ENCODE results near the gene YRDC. TPM values are rescaled to one million over a fixed set of nuclear protein-coding genes. Genes with fewer than 3 reads are reported as not detected.

Gene YRDC
- total and polyA plus RNA-seq, 2 of the 13 experiments (the other 11 are each of a cell fraction or from before 2014, with no cell fraction given), result 27.5 to 29.2 TPM

DNA sequence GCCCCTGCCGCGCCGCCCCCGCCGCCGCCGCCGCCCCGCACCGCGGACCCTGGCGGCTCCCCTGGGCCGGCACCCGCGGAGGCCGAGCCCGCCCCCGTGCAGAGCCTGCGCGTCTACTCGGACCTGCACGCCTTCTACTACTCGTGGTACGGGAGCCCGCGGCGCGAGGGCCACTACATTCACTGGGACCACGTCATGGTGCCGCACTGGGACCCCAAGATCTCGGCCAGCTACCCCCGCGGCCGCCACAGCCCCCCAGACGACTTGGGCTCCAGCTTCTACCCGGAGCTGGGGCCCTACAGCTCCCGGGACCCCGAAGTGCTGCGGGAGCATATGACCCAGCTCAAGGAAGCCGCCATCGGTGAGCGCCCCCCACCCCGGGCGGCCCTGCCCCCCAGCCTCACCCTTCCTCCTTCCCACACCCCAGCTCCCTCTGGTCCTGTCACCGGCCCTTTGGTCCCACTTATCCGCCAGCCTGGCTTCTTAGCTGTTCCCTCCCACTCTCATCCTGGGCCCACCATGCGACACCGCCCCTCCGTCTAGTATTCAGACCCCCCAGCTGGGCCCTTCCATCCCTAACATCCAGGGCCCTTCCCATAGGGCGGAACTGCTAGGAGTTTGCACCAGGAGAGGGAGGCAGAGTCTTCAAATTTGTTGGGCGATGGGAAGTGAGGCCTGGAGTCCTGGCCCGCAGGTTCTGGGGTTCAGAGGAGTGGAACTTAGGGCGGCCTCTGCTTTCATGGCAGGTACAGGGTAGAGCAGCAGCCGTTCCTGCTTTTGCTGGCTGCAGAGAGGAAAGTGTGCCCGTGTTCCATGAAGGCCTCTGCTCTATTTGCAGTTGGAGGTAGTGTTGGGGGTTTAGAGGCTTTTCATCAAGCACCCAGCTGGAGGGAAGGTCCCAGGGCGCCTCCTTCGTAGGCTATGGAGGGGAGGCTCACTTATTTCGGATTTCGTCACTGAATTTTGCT is 13.4 kb downstream of the YRDC start (continued):
- TF ChIP-seq SAP130 (CRISPR knock-in tag; IDR thresholded peaks at IDR 0.05; ENCODE audit: low read depth), result peak; percentile 33; the same call in 1 of the 2 replicates
- no peak for TF ChIP-seq TOPORS (CRISPR knock-in tag; IDR thresholded peaks at IDR 0.05)
- TF ChIP-seq DNMT3B (CRISPR knock-in tag; conservative IDR thresholded peaks at IDR 0.05), result no peak
- TF ChIP-seq, protein P1, sequence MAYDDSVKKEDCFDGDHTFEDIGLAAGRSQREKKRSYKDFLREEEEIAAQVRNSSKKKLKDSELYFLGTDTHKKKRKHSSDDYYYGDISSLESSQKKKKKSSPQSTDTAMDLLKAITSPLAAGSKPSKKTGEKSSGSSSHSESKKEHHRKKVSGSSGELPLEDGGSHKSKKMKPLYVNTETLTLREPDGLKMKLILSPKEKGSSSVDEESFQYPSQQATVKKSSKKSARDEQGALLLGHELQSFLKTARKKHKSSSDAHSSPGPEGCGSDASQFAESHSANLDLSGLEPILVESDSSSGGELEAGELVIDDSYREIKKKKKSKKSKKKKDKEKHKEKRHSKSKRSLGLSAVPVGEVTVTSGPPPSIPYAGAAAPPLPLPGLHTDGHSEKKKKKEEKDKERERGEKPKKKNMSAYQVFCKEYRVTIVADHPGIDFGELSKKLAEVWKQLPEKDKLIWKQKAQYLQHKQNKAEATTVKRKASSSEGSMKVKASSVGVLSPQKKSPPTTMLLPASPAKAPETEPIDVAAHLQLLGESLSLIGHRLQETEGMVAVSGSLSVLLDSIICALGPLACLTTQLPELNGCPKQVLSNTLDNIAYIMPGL (CRISPR knock-in tag; IDR thresholded peaks at IDR 0.05; ENCODE audit: borderline replicate concordance in 1 of 2, low read depth in 1 of 2), result peak in 1 of 2 experiments; percentile 60; a peak in 1 of 4 replicates
- no peak for TF ChIP-seq SRY (CRISPR knock-in tag; IDR thresholded peaks at IDR 0.05)
- TF ChIP-seq STAG1 (CRISPR knock-in tag; IDR thresholded peaks at IDR 0.05), result peak; percentile 59
- TF ChIP-seq KDM5B (CRISPR knock-in tag; IDR thresholded peaks at IDR 0.05; ENCODE audit: borderline replicate concordance), result peak; percentile 17; the same call in 1 of the 2 replicates
- peak; percentile 31 for TF ChIP-seq HNRNPK (IDR thresholded peaks at IDR 0.05; ENCODE audit: low read depth, low read length, poor library complexity, severe bottlenecking)
- TF ChIP-seq, protein P2, sequence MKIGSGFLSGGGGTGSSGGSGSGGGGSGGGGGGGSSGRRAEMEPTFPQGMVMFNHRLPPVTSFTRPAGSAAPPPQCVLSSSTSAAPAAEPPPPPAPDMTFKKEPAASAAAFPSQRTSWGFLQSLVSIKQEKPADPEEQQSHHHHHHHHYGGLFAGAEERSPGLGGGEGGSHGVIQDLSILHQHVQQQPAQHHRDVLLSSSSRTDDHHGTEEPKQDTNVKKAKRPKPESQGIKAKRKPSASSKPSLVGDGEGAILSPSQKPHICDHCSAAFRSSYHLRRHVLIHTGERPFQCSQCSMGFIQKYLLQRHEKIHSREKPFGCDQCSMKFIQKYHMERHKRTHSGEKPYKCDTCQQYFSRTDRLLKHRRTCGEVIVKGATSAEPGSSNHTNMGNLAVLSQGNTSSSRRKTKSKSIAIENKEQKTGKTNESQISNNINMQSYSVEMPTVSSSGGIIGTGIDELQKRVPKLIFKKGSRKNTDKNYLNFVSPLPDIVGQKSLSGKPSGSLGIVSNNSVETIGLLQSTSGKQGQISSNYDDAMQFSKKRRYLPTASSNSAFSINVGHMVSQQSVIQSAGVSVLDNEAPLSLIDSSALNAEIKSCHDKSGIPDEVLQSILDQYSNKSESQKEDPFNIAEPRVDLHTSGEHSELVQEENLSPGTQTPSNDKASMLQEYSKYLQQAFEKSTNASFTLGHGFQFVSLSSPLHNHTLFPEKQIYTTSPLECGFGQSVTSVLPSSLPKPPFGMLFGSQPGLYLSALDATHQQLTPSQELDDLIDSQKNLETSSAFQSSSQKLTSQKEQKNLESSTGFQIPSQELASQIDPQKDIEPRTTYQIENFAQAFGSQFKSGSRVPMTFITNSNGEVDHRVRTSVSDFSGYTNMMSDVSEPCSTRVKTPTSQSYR (CRISPR knock-in tag; IDR thresholded peaks at IDR 0.05; ENCODE audit: borderline replicate concordance), result 0 out of 2 replicates have a peak, but pooled peaks have one; percentile 17
- TF ChIP-seq, protein P3, sequence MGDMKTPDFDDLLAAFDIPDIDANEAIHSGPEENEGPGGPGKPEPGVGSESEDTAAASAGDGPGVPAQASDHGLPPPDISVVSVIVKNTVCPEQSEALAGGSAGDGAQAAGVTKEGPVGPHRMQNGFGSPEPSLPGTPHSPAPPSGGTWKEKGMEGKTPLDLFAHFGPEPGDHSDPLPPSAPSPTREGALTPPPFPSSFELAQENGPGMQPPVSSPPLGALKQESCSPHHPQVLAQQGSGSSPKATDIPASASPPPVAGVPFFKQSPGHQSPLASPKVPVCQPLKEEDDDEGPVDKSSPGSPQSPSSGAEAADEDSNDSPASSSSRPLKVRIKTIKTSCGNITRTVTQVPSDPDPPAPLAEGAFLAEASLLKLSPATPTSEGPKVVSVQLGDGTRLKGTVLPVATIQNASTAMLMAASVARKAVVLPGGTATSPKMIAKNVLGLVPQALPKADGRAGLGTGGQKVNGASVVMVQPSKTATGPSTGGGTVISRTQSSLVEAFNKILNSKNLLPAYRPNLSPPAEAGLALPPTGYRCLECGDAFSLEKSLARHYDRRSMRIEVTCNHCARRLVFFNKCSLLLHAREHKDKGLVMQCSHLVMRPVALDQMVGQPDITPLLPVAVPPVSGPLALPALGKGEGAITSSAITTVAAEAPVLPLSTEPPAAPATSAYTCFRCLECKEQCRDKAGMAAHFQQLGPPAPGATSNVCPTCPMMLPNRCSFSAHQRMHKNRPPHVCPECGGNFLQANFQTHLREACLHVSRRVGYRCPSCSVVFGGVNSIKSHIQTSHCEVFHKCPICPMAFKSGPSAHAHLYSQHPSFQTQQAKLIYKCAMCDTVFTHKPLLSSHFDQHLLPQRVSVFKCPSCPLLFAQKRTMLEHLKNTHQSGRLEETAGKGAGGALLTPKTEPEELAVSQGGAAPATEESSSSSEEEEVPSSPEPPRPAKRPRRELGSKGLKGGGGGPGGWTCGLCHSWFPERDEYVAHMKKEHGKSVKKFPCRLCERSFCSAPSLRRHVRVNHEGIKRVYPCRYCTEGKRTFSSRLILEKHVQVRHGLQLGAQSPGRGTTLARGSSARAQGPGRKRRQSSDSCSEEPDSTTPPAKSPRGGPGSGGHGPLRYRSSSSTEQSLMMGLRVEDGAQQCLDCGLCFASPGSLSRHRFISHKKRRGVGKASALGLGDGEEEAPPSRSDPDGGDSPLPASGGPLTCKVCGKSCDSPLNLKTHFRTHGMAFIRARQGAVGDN (CRISPR knock-in tag; IDR thresholded peaks at IDR 0.05), result peak; percentile 33
- TF ChIP-seq, protein P4, sequence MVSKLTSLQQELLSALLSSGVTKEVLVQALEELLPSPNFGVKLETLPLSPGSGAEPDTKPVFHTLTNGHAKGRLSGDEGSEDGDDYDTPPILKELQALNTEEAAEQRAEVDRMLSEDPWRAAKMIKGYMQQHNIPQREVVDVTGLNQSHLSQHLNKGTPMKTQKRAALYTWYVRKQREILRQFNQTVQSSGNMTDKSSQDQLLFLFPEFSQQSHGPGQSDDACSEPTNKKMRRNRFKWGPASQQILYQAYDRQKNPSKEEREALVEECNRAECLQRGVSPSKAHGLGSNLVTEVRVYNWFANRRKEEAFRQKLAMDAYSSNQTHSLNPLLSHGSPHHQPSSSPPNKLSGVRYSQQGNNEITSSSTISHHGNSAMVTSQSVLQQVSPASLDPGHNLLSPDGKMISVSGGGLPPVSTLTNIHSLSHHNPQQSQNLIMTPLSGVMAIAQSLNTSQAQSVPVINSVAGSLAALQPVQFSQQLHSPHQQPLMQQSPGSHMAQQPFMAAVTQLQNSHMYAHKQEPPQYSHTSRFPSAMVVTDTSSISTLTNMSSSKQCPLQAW (CRISPR knock-in tag; IDR thresholded peaks at IDR 0.05), result no peak
- TF ChIP-seq NRL (CRISPR knock-in tag; IDR thresholded peaks at IDR 0.05; ENCODE audit: borderline replicate concordance), result 0 out of 2 replicates have a peak, but pooled peaks have one; percentile 25
- TF ChIP-seq ZFX (CRISPR knock-in tag; IDR thresholded peaks at IDR 0.05; ENCODE audit: low read depth), result peak; percentile 46

Measured in HepG2 (cell line).